GM19025 (cell line): ENCODE data around the gene SORCS2.

Source experiments
- ATAC-seq: cut with Tn5 transposase; IDR thresholded peaks from one replicate; pipeline ENCODE4 v1.9.1; 2021; ENCODE audit warnings: mild to moderate bottlenecking, low read depth, moderate library complexity; ENCODE audit not compliant: unreplicated experiment

The SORCS2 gene

GRCh38 chr4:7530082-7530481 is 337.7 kb downstream of the SORCS2 start:
- no peak for ATAC-seq

- no peak for ATAC-seq
Observed at GRCh38 chr4:7530932-7531639, 338.7 kb downstream of the SORCS2 start.

GRCh38 chr4:7531640-7531994 is 339.3 kb downstream of the SORCS2 start:
- no peak for ATAC-seq

GRCh38 chr4:7532043-7532442 is 339.7 kb downstream of the SORCS2 start:
- ATAC-seq: no peak

GRCh38 chr4:7533267-7533666 is 340.9 kb downstream of the SORCS2 start:
- no peak for ATAC-seq

- no peak for ATAC-seq
Observed at GRCh38 chr4:7535094-7535493, 342.8 kb downstream of the SORCS2 start.

GRCh38 chr4:7535619-7536018 is 343.3 kb downstream of the SORCS2 start:
- no peak for ATAC-seq

GRCh38 chr4:7536876-7537275 is 344.5 kb downstream of the SORCS2 start:
- no peak for ATAC-seq

GRCh38 chr4:7537853-7538400 is 345.6 kb downstream of the SORCS2 start:
- no peak for ATAC-seq

- no peak for ATAC-seq
Observed at GRCh38 chr4:7538518-7538917, 346.2 kb downstream of the SORCS2 start.

- ATAC-seq: no peak
Observed at GRCh38 chr4:7539186-7539585, 346.8 kb downstream of the SORCS2 start.

- ATAC-seq: no peak
Observed at GRCh38 chr4:7539659-7540058, 347.3 kb downstream of the SORCS2 start.

GRCh38 chr4:7540206-7540605 is 347.9 kb downstream of the SORCS2 start:
- no peak for ATAC-seq

GRCh38 chr4:7540654-7541413 is 348.5 kb downstream of the SORCS2 start:
- no peak for ATAC-seq

- no peak for ATAC-seq
Observed at GRCh38 chr4:7541414-7541810, 349.1 kb downstream of the SORCS2 start.

GRCh38 chr4:7542781-7543180 is 350.4 kb downstream of the SORCS2 start:
- ATAC-seq: no peak

GRCh38 chr4:7546152-7546808 is 353.9 kb downstream of the SORCS2 start:
- no peak for ATAC-seq

GRCh38 chr4:7546809-7547367 is 354.6 kb downstream of the SORCS2 start:
- no peak for ATAC-seq

GRCh38 chr4:7547368-7548040 is 355.2 kb downstream of the SORCS2 start:
- no peak for ATAC-seq

- no peak for ATAC-seq
Observed at GRCh38 chr4:7549866-7550265, 357.5 kb downstream of the SORCS2 start.
